Right ventricle myocardium inferior (tissue), 1 donor: ENCODE data around the gene TSSK6. TPM values are rescaled to one million over a fixed set of nuclear protein-coding genes. Genes with fewer than 3 reads are reported as not detected.
A peak's percentile ranks its signal among the peaks of the same experiment; 100 is the strongest.

Experiments
- ATAC-seq: fragments of 200-7000 bp; cut with Tn5 transposase; one replicate; pipeline ENCODE4 v1.9.1; 2020; ENCODE audit warnings: mild to moderate bottlenecking, moderate library complexity
- DNase-seq: peaks from one replicate; pipeline ENCODE4 v3.0.0; 2021; ENCODE audit errors: missing footprints
- intact Hi-C: fragments of 100-400 bp; cut with DNase I; formaldehyde crosslinking; loops from one replicate; pipeline ENCODE4 v1.11.0; 2022
- total RNA-seq: library from RNA; stranded (reverse); fragmentation: NEBNext Ultra II Directional; extraction: Animal tissue kit (Norgen Biotek cat#: 25700); gene quantifications from one replicate; pipeline ENCODE4 v1.2.1, GENCODE V29; 2021
- donor health status: DM: no; HTN: yes; CAD: no; lungs with severe emphysema.

TSSK6 gene
- total RNA-seq, 1 donor from 2014 or later: 0.32 TPM

GRCh38 chr19:19534556-19535265 lies 19.4 kb upstream of the TSSK6 start:
- ATAC-seq: no peak
- intact Hi-C loops: no loop called here
- DNase-seq: no peak

DNA sequence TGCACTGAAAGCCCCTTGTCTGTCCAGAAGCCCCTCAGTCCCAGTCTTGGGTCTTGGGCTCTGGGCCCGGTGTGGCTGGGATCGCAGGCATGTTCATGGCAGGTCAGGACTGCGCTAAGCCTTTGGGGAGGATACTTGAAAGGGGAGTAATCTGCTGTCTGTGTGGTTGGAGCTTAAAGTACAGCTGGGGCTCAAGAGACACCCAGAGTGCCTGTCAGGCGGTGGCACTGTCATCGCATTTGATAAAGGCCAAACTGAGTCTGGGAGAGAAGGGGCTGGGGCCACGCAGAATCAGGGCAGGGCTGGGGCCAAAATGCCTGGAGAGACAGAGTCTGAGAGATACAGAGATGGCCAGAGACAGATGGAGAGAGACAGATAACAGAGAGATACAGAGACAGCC lies 18.5 kb upstream of the TSSK6 start:
- ATAC-seq (no peak), DNase-seq (no peak)
- intact Hi-C loops: loop anchor here (2.0 kb wide), 3 partner anchors 13 to 425 kb away; partner anchors contain the start of gene GMIP

- ATAC-seq (no peak), DNase-seq (no peak)
- intact Hi-C loops: loop anchor here (1.0 to 2.0 kb wide), 4 partner anchors 14 to 426 kb away; partner anchors contain the start of gene GMIP
Observed at GRCh38 chr19:19532806-19533701, 17.7 kb upstream of the TSSK6 start.

GRCh38 chr19:19531951-19532805 lies 16.8 kb upstream of the TSSK6 start:
- DNase-seq (peak; percentile 96), ATAC-seq (peak; percentile 70)
- intact Hi-C loops: loop anchor here (1.0 to 2.0 kb wide), 4 partner anchors 15 to 427 kb away; partner anchors contain the start of gene GMIP

GRCh38 chr19:19530889-19531288 lies 15.5 kb upstream of the TSSK6 start:
- no peak for ATAC-seq
- intact Hi-C loops: no loop called here
- no peak for DNase-seq

GRCh38 chr19:19530423-19530804 lies 15.1 kb upstream of the TSSK6 start:
- DNase-seq (no peak), ATAC-seq (no peak)
- intact Hi-C loops: no loop called here

DNA sequence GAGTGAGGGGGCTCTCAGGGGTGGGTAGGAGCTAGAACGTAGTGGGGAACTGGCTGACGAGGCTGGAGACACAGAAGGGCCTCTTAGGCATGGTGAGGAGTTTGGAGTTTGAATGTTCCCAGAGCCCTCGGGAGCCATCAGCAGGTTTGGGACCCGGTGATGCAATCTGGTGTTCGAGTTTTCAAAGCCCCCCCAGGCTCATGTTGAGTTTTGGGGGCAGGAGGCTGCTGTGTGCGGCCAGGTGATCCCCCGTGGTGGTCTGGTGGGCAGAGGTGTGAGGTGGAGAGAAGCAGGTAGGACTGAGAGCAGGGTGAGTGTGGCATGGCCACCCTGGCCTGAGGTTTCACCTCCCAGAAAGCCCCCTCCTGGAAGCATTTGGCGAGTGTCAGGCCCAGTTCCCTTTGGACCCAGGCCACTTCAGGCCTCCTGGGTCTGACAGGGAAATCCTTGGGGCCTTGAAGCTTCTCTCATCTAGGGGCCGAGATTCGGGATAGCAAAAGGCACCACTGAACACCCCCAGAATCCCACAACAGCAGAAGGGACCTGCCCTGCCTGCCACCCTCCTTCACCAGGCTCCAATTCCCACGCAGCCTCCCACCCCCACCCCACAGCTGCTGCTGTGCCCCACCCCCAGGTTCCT lies 14.6 kb upstream of the TSSK6 start:
- intact Hi-C loops: no loop called here
- DNase-seq: no peak
- no peak for ATAC-seq

DNA sequence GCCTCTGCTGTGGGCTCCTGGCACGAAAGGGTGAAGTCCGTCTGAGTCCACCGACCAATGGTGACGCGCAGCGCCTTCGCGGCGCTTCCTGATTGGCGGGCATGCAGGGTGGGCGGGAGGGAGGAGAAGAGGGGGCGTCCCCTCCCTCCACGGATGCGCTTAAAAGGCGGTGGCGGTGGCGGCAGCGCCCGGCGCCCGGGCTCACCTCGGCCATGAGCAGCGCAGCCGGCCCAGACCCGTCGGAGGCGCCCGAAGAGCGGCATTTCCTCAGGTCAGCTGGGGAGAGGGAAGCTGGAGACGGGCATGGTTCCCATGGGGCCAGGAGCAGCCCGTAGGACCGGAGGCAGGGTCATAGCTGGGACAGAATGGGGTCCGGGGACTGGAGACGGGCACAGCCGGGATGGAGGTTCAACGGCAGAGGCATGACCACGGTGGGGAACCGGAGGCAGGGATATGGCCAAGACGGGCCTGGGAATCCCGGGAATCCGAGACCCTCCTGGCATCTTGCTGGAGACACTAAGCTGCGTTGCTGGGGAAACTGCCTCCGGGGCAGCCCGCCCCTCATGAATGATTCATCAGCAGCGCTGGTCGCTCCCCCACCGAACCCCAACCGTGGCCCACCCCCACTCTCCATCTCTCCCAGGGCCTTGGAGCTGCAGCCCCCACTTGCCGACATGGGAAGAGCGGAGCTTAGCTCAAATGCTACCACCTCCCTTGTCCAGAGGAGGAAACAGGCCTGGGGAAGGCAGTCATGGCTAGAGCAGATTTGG lies 13.6 kb upstream of the TSSK6 start, which contains the start of gene YJEFN3:
Gene YJEFN3, plus strand, starts transcription at position 191 of the 770 bp plus-strand sequence. Its CDS starts 22 bp downstream, at position 213.
- ATAC-seq (peak; percentile 29), DNase-seq (no peak)
- intact Hi-C loops: no loop called here

- peak; percentile 2 for ATAC-seq
- DNase-seq: no peak
- intact Hi-C loops: no loop called here
Observed at GRCh38 chr19:19527674-19528625, 12.6 kb upstream of the TSSK6 start.

GRCh38 chr19:19527371-19527656 lies 12.0 kb upstream of the TSSK6 start:
- DNase-seq: no peak
- no peak for ATAC-seq
- intact Hi-C loops: no loop called here

- intact Hi-C loops: no loop called here
- no peak for ATAC-seq
- no peak for DNase-seq
Observed at GRCh38 chr19:19526581-19527370, 11.4 kb upstream of the TSSK6 start.

GRCh38 chr19:19525611-19526380 lies 10.4 kb upstream of the TSSK6 start:
- intact Hi-C loops: no loop called here
- ATAC-seq (no peak), DNase-seq (no peak)

GRCh38 chr19:19524053-19524452 lies 8.7 kb upstream of the TSSK6 start:
- DNase-seq (no peak), ATAC-seq (no peak)
- intact Hi-C loops: no loop called here

- intact Hi-C loops: no loop called here
- no peak for DNase-seq
- no peak for ATAC-seq
Observed at GRCh38 chr19:19523177-19523576, 7.8 kb upstream of the TSSK6 start.

GRCh38 chr19:19520989-19521388 lies 5.6 kb upstream of the TSSK6 start:
- DNase-seq: no peak
- intact Hi-C loops: no loop called here
- ATAC-seq: no peak
